ENCODE measurements around the gene KPRP.

KPRP gene

GRCh38 chr1:152745765-152746444, 11.9 kb upstream of the KPRP start:
- H3K27ac ChIP-seq (ENCODE audit: extremely low read depth, low read depth, low read length), result no peak overlapping the region
- CTCF ChIA-PET, result interaction anchor here (1.2 to 1.5 kb wide), 2 partner anchors 124 to 125 kb away, joined by 3 read pairs; no protein-coding TSS in a partner anchor

More at GRCh38 chr1:152745765-152746444, 11.9 kb upstream of the KPRP start:
- POLR2A ChIA-PET, result no interaction called here
- Histone ChIP-seq H3K9me3 (ENCODE audit: control insufficient read depth, insufficient read depth, low read depth, low read length) (no peaks in the 10 kb centered on the region), H3K4me3 (ENCODE audit: low read depth, low read length) (no peak overlapping the region), H3K36me3 (ENCODE audit: control insufficient read depth in 2 of 2, insufficient read depth in 1 of 2, low read length in 2 of 2) (no peaks in the 10 kb centered on the region), H3K4me1 (ENCODE audit: control insufficient read depth, insufficient read depth, low read length) (no peaks in the 10 kb centered on the region)
- TF ChIP-seq ZBTB6 (tag by site-specific recombination; IDR thresholded peaks at IDR 0.05) (no peak), ZNF639 (tag by site-specific recombination; IDR thresholded peaks at IDR 0.05) (no peak), ZSCAN4 (tag by site-specific recombination; IDR thresholded peaks at IDR 0.05) (no peak), ZNF362 (tag by site-specific recombination; IDR thresholded peaks at IDR 0.05) (no peak), ZNF423 (tag by site-specific recombination; IDR thresholded peaks at IDR 0.05) (no peak), ZFP37 (tag by site-specific recombination; IDR thresholded peaks at IDR 0.05) (no peak), ATF2 (tag by site-specific recombination; IDR thresholded peaks at IDR 0.05; ENCODE audit: low read depth) (no peak), FEZF1 (tag by site-specific recombination; IDR thresholded peaks at IDR 0.05) (no peak), ZNF335 (tag by site-specific recombination; conservative IDR thresholded peaks at IDR 0.05) (no peak), ZNF341 (tag by site-specific recombination; IDR thresholded peaks at IDR 0.05; ENCODE audit: low read depth) (no peak), ZNF560 (tag by site-specific recombination; IDR thresholded peaks at IDR 0.05; ENCODE audit: borderline replicate concordance) (no peak), ZBTB48 (tag by site-specific recombination; IDR thresholded peaks at IDR 0.05) (no peak), ZBTB11 (tag by site-specific recombination; conservative IDR thresholded peaks at IDR 0.05; ENCODE audit: low read depth) (no peak), ZBTB10 (tag by site-specific recombination; IDR thresholded peaks at IDR 0.05) (no peak), ZNF555 (tag by site-specific recombination; conservative IDR thresholded peaks at IDR 0.05) (no peak), ZNF510 (tag by site-specific recombination; IDR thresholded peaks at IDR 0.05; ENCODE audit: insufficient replicate concordance) (no peak)
